PC-9 (cell line): ENCODE measurements around the gene CMSS1. TPM values are rescaled to one million over a fixed set of nuclear protein-coding genes. Genes with fewer than 3 reads are reported as not detected.

ENCODE experiments used
- BruUV-seq: library from RNA; stranded (reverse); fragments of 400-500 nt; replicated peaks from 2 replicates; lab custom pipeline; 2021; lab: Mats Ljungman, UMichigan
- CTCF ChIA-PET: fragments of 300-600 bp; sonication (Branson Sonifier 250); formaldehyde crosslinking; loops from one replicate; lab custom pipeline; 2022; ENCODE audit warnings: antibody characterized with exemption; lab: Charles Lee
- POLR2A ChIA-PET: fragments of 300-600 bp; sonication (Branson Sonifier 250); formaldehyde crosslinking; loops from one replicate; lab custom pipeline; 2022; ENCODE audit warnings: antibody characterized with exemption; ENCODE audit not compliant: unreplicated experiment; lab: Charles Lee
- DNase-seq, 2 experiments: peaks; one replicate each; pipeline versions ENCODE4 v3.0.0 to v3.0.0-alpha.2; 2015 to 2022; ENCODE audit warnings: mixed read lengths in 1 of 2
- H2AFZ ChIP-seq: fragments of 200-600 bp; sonication (generic); 2 replicates; pipeline ENCODE4 v1.8.1; 2017; ENCODE audit warnings: antibody characterized with exemption
- H3F3A ChIP-seq: fragments of 200-600 bp; sonication (generic); 2 replicates; pipeline ENCODE4 v1.8.1; 2017; ENCODE audit warnings: antibody characterized with exemption, mild to moderate bottlenecking, low read depth; ENCODE audit not compliant: insufficient read depth
- H3K27ac ChIP-seq: fragments of 200-600 bp; sonication (generic); 2 replicates; pipeline ENCODE4 v1.6.1; 2016; ENCODE audit warnings: mixed run types
- H3K27me3 ChIP-seq: fragments of 200-600 bp; sonication (generic); 2 replicates; pipeline ENCODE4 v1.6.1; 2016; ENCODE audit warnings: low read depth, mixed run types; ENCODE audit not compliant: insufficient read depth
- H3K36me3 ChIP-seq: fragments of 200-600 bp; sonication (generic); 2 replicates; pipeline ENCODE4 v1.6.1; 2016; ENCODE audit warnings: low read depth, mixed run types
- H3K4me1 ChIP-seq: fragments of 200-600 bp; sonication (generic); replicated peaks from 2 replicates; pipeline ENCODE4 v1.6.1; 2016; ENCODE audit warnings: mixed run types; ENCODE audit not compliant: insufficient read depth
- H3K4me2 ChIP-seq: fragments of 200-600 bp; sonication (generic); 2 replicates; pipeline ENCODE4 v1.6.1; 2017; ENCODE audit warnings: mixed run types
- H3K4me3 ChIP-seq: fragments of 200-600 bp; sonication (generic); 2 replicates; pipeline ENCODE4 v1.6.1; 2016; ENCODE audit warnings: mixed run types
- H3K79me2 ChIP-seq: fragments of 200-600 bp; sonication (generic); 2 replicates; pipeline ENCODE4 v1.6.1; 2017; ENCODE audit warnings: low read depth, mixed run types
- H3K9me2 ChIP-seq: fragments of 200-600 bp; sonication (generic); 2 replicates; pipeline ENCODE4 v1.8.1; 2017; ENCODE audit warnings: mild to moderate bottlenecking; ENCODE audit not compliant: insufficient read depth
- H3K9me3 ChIP-seq: fragments of 200-600 bp; sonication (generic); 2 replicates; pipeline ENCODE4 v1.8.1; 2016; ENCODE audit warnings: low read depth; ENCODE audit not compliant: insufficient read depth
- H4K20me1 ChIP-seq: fragments of 200-600 bp; sonication (generic); 2 replicates; pipeline ENCODE4 v1.8.1; 2017; ENCODE audit not compliant: insufficient read depth
- EZH2 ChIP-seq: fragments of 200-600 bp; sonication (generic); IDR thresholded peaks from 2 replicates; pipeline ENCODE4 v1.8.0; 2017; ENCODE audit warnings: antibody characterized with exemption, low read depth
- intact Hi-C: fragments of 100-400 bp; cut with micrococcal nuclease; formaldehyde crosslinking; loops from one replicate; pipeline ENCODE4 v1.10.0; 2022; ENCODE audit not compliant: unreplicated experiment
- total RNA-seq: library from RNA; stranded (reverse); gene quantifications from 2 replicates; pipeline ENCODE4 v1.2.3, GENCODE V29; 2021
- TF ChIP-seq, protein P1 (sequence below): fragments of 200-600 bp; sonication (generic); conservative IDR thresholded peaks from 2 replicates; pipeline ENCODE4 v1.6.1; 2017; ENCODE audit warnings: mixed run types, antibody characterized with exemption, mild to moderate bottlenecking, moderate library complexity

Gene CMSS1
- total RNA-seq, 1 experiment from 2014 or later = 98.9 TPM

DNA sequence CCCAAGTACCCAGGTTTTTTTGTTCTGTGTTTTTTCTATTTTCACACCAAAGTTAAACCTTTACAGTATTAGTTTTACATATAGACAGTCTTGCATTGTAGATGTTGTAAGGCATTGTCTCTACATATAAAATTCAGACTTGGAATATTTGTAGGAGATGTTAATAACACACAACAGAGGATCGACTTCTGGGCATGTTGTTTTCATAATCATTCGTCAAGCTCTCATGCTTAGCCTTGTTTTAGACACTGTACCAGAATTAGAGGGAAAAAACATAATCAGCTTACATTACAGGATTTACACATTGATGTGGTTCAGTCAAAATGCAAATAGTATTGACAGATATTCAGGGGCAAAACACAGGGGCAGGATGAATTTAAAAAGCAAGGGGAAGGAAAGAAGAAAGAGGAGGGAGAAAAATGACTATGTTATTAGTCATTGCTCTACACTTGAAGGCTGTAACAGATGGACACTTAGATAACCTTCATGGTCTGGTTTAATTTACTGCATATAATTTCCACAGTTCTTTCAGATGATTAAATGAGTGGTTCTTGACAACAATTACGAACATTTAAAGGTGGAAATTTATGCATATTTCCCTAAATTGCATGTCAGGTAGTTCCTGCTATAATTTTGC is 7.5 kb downstream of the CMSS1 start:
- peak overlapping the region; percentile 0; the same call in 1 of the 2 replicates for H3K27ac ChIP-seq
- H3K36me3 ChIP-seq = no peaks in the 10 kb centered on the region
- H3K9me3 ChIP-seq = no peaks in the 10 kb centered on the region
- peak in 1 of 2 experiments; percentile 69 for DNase-seq
- H3K4me2 ChIP-seq = peak overlapping the region; percentile 30
- POLR2A ChIA-PET = interaction anchor here (0.7 kb wide), 1 partner anchor 161 kb away, joined by 4 read pairs; no protein-coding TSS in a partner anchor
- TF ChIP-seq EZH2 = no peak
- TF ChIP-seq, protein P1, sequence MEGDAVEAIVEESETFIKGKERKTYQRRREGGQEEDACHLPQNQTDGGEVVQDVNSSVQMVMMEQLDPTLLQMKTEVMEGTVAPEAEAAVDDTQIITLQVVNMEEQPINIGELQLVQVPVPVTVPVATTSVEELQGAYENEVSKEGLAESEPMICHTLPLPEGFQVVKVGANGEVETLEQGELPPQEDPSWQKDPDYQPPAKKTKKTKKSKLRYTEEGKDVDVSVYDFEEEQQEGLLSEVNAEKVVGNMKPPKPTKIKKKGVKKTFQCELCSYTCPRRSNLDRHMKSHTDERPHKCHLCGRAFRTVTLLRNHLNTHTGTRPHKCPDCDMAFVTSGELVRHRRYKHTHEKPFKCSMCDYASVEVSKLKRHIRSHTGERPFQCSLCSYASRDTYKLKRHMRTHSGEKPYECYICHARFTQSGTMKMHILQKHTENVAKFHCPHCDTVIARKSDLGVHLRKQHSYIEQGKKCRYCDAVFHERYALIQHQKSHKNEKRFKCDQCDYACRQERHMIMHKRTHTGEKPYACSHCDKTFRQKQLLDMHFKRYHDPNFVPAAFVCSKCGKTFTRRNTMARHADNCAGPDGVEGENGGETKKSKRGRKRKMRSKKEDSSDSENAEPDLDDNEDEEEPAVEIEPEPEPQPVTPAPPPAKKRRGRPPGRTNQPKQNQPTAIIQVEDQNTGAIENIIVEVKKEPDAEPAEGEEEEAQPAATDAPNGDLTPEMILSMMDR = no peak
- no peaks in the 10 kb centered on the region for H3K9me2 ChIP-seq
- H3K79me2 ChIP-seq = peaks cover 90% of the 10 kb centered on the region
- no peaks in the 10 kb centered on the region for H3K27me3 ChIP-seq
- BruUV-seq = no TSS peak
- H3K4me3 ChIP-seq = no peak overlapping the region
- no peak overlapping the region for H2AFZ ChIP-seq
- CTCF ChIA-PET = no interaction called here
- H3F3A ChIP-seq = peaks cover 3% of the 10 kb centered on the region
- intact Hi-C loops = no loop called here
- H3K4me1 ChIP-seq = peaks cover 22% of the 10 kb centered on the region
- peaks cover 4% of the 10 kb centered on the region; the same call in 1 of the 2 replicates for H4K20me1 ChIP-seq

DNA sequence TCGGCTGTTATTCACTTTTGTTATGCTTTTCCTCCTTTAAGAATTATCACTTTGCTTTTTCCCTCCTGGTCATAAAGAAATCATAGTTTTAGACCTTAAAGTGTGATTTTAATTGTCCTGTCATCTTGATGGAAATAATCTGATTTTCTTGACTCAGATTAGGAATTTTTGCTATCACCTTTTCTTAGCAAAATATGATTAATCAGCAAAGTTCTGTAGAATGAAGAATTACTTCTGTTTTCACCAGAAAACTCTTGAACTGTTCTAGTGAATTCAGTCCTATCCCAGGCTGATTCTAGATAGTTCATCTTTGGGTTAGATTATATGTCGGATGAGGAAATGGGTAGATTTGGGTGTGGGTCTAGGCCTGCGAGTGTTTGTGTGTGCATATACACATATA is 12.2 kb downstream of the CMSS1 start:
- no TSS peak for BruUV-seq

DNA sequence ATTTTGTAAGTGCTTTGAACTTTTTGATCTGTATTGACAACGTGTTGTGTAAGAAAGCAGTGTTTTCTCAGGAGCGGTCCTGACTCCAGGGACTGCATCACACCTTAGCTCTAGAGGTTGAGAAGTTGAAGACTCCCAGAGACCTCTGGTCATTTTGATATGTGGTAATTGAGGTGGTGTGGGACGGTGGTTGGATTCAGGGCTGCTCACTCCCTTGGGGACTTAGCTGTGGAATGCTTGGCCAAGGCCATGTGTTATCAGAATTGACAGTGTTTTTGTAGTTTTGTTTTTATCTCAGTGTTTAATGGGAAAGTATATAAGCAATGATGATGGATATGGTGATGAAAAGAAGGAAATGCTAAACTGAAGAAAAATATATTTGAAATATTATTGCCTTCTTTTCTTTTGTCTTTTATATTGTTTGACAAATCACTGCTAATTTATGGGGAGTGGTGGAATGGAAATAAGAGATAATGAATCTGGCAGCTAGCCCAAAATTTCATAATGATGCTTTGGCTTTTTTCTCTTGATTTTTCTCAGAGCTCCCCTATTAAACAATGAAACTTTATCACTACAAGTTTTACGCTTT is 16.0 kb downstream of the CMSS1 start:
- H3K9me3 ChIP-seq = no peaks in the 10 kb centered on the region
- no peak overlapping the region for H3K27ac ChIP-seq
- BruUV-seq = no TSS peak
- H2AFZ ChIP-seq = no peak overlapping the region
- no peaks in the 10 kb centered on the region for H4K20me1 ChIP-seq
- no peak for DNase-seq
- no peaks in the 10 kb centered on the region for H3K36me3 ChIP-seq
- no peak overlapping the region for H3K4me2 ChIP-seq
- TF ChIP-seq, protein P1 = no peak
- TF ChIP-seq EZH2 = no peak
- H3K4me1 ChIP-seq = no peaks in the 10 kb centered on the region
- no peak overlapping the region for H3K4me3 ChIP-seq
- intact Hi-C loops = loop anchor here (2.0 to 5.0 kb wide), 5 partner anchors 484 to 1739 kb away; partner anchors contain the start of gene PCNP
- ChIA-PET CTCF (interaction anchor here (3.0 kb wide), 1 partner anchor 420 kb away, joined by 50 read pairs; no protein-coding TSS in a partner anchor), POLR2A (no interaction called here)
- H3K79me2 ChIP-seq = peaks cover 69% of the 10 kb centered on the region
- no peaks in the 10 kb centered on the region for H3F3A ChIP-seq
- H3K27me3 ChIP-seq = no peaks in the 10 kb centered on the region
- H3K9me2 ChIP-seq = no peaks in the 10 kb centered on the region

More for the DNA sequence above, 12.2 kb downstream of the CMSS1 start:
- no peak overlapping the region for H3K4me3 ChIP-seq
- no peaks in the 10 kb centered on the region for H3K9me3 ChIP-seq
- H3K27me3 ChIP-seq = no peaks in the 10 kb centered on the region
- peaks cover 4% of the 10 kb centered on the region; the same call in 1 of the 2 replicates for H4K20me1 ChIP-seq
- H2AFZ ChIP-seq = no peak overlapping the region
- intact Hi-C loops = loop anchor here (5.0 kb wide), 4 partner anchors 487 to 1742 kb away; partner anchors contain the start of gene PCNP
- H3K4me2 ChIP-seq = no peak overlapping the region
- TF ChIP-seq EZH2 = no peak
- TF ChIP-seq, protein P1 = no peak
- ChIA-PET POLR2A (interaction anchor here (0.6 kb wide), 1 partner anchor 894 kb away, joined by 17 read pairs; no protein-coding TSS in a partner anchor), CTCF (no interaction called here)
- no peak for DNase-seq
- no peaks in the 10 kb centered on the region for H3K9me2 ChIP-seq
- H3K4me1 ChIP-seq = peaks cover 16% of the 10 kb centered on the region
- H3K79me2 ChIP-seq = peaks cover 84% of the 10 kb centered on the region
- peaks cover 2% of the 10 kb centered on the region for H3F3A ChIP-seq
- H3K27ac ChIP-seq = no peak overlapping the region
- no peaks in the 10 kb centered on the region for H3K36me3 ChIP-seq
